NCI-H460 (cell line): ENCODE measurements around the gene DTNA. TPM values are rescaled to one million over a fixed set of nuclear protein-coding genes. Genes with fewer than 3 reads are reported as not detected.

Source experiments
- DNase-seq: peaks from one replicate; pipeline ENCODE4 v3.0.0-alpha.2; 2016; ENCODE audit warnings: low read depth; ENCODE audit errors: extremely low read depth
- total RNA-seq: library from RNA; depleted of rRNA; stranded (reverse); fragments of >200 nt; shearing (Covaris generic); gene quantifications from 2 replicates; pipeline ENCODE4 v1.2.3, GENCODE V29; 2014

The DTNA gene
- total RNA-seq, 1 experiment from 2014 or later = 6.3 TPM

DNA sequence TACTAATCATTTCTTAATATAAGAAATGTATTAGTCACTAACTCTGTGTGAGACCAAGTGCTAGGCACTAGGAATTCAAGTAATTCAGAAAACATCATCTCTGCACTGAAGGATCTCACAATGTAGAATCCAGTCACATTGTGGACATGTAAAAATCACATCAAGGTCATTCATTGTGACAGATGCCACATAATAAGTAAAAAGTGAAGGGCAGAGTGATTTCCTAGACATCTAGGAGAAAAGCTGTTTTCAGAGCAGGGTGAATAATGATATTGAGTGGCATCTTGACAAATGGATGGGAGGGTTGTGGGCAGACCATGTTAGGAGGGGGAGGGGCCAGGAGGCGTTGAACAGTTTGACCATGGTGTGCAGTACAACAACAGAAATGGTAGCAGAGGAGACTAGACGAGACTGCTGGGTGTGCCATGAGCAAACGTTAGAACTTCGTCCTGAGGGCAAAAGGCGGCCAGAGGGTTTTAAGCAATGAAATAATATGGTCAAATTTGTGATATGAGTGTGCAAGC lies 93.8 kb downstream of the DTNA start:
- DNase-seq = no peak

DNA sequence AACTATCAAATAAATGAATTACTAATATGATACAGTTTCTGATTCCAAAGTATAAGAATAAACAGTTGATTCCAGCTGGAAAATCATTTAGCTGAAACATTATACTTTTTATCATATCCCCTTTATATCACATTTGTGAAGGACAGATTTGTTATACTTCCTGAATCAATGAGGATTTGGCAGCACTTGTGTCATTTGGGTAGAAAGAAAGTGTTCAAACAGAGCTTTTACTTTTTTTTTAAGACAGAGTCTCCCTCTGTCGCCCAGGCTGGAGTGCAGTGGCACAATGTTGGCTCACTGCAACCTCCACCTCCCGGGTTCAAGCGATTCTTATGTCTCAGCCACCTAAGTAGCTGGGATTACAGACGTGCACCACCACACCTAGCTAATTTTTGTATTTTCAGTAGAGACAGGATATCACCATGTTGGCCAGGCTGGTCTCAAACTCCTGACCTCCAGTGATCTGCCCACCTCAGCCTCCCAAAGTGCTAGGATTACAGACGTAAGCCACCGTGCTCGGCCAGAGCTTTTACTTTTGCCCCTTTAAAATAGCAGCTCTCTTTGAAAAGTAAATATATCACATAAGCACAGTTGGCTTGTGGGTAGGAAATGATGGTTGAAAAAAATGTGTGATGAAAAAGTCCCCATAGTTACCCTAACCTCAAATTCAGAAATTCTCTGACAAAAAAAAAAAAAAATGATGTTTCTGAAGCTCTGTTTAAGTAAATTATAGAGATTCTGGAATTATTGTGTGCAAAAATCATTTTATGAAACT lies 95.2 kb downstream of the DTNA start:
- DNase-seq = no peak

DNA sequence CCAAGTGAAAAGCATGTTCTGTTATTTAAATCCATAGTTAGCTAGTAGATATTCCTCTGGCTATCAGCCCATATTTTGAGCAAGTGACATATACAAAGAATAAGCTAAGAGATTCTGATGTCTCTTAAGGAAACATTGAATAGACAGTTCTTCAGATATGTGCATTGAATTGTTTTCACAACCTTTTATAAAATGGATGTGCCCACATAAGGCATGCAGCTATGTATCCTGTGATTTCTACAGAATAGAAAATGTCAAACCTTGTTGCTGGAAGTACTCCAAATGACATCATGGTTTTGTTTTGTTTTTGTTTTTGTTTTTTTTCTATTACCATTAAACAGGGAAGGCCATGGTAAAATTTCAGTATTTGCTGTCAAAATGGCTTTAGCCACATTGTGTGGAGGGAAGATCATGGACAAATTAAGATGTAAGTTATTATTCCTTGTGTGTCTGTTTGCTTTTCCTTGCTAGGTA lies 95.8 kb downstream of the DTNA start:
- no peak for DNase-seq

DNA sequence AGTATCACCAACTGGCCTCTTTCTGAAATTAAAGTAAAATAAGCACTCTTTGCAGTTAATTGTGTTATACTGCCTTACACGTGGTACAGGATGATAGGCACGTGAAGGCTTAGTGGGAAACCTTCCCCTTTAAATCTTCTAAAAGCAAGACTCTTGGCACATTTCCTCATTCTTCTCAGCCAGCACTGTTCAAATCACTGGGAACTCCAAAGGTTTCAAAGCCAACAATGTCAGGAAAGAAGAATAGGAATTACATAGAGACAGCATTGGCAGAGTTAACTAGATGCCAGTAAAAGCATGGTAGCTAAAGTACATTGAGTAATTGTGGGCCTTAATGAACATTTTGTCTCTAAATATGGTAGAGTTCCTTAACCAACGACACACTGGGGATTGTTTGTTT lies 96.4 kb downstream of the DTNA start:
- no peak for DNase-seq

DNA sequence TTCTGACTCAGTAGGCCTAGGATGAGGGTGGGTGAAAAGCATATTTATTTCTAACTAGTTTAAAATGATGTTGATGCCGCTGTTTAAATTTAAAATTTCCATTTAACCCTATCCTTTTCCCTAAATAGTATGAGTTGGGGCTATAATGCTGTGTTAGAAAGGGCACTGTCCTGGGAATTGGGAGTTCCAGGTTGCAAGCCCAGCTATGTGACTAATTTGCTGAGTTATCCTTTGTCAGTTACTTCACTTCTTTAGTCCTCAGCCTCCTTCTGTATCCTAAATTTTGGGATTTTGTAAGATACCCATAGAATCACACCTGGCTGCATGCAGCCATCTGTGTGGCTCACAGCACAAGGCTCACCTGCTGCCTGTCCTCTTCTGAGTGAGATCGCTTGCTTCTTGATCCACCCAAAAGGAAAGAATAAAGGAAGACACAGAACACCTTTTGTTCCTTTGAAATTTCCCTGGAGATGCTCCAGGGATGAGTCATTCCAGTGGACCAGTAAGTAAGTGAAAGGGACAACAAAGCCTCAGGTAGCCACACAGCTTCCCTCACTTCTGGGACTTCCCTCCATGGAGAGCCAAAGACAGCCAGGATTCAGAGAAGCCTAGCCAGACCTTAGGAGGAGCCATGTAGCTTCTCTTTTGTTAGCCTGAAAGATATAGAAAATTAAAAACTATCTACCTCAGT lies 97.2 kb downstream of the DTNA start:
- no peak for DNase-seq

DNA sequence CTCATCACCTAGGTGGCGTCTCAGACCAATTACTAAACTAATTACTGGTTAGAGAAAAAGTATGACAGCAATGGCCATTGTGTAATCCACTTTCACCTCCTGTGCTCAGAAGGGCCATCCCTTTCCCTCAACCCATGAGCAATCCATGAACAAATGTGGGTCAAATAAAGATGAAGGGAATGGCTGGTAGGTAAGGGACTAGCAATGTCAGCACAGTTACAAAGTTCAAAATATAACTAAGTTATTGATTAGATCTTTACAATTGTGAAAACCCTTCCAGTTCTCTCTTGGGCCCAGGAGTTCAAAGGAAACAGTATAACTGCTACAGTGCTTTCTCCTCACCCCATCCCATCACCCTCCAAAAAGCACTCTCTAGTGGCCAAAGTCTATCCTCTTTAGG lies 98.3 kb downstream of the DTNA start:
- no peak for DNase-seq

DNA sequence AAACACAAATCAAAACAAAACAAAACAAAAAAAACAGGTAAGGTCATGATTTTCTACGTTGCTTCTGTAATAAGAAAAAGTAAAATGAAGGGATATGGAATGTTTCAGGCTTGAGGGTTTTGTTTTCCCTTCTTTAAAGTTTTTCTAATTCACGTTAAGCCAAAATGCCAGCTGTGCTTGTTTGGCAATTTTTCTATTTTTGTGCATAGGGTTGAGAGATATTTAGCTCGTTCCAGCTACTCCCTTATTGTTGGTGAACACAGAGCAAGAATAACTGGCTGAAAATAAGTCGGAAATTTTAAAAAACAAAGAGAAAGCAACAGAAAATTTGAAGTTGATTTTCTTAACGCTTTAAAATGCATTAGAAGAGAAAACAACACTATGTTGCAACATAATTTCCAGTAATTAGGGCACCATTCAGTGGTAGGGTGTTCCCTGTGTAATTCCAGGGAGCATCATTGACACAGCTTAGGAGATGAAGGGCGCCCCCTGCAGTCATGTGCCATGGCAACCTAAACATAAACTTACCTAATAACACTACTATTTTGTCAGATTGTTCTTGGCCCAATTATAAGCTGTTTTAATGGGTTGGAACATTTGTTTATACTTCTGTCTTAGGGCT lies 99.5 kb downstream of the DTNA start:
- DNase-seq = peak; percentile 15

DNA sequence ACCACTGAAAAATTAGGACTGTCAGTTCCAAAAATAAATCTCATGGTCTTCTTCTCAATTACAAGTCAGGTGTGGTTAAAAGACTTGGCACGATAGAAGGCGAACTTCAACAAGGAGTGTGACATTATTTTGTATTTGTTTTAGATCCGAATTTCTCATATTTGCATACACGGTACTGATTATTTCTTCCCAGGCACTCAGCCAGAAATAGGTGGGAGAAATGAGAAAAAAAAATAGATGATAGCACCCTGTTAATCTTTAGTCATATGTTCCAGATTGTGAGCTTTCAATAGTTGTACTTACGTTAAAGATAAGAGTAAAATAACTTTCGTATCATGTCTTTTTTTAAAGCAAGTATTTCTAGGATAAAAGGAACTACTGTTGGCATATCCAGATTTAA lies 106.1 kb downstream of the DTNA start:
- DNase-seq = no peak

DNA sequence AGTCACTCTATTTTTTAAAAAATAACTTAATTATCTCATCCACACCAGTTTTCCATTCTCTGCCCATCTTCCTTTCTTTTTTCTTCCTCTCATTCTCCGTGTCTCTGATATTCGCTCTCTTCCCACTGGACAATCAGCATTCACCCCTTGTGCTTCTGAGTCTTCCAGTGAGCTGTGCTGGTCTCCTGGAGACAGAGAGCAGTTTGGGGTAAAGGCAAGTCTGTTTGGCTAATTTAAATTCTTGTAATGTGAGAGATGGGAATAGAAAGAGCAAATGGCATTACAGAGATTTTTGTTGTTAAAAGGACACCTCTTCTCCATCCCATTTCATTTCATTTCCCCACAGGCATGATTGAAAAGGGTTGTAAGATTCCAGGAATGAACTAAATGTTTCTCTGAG lies 107.5 kb downstream of the DTNA start:
- no peak for DNase-seq

DNA sequence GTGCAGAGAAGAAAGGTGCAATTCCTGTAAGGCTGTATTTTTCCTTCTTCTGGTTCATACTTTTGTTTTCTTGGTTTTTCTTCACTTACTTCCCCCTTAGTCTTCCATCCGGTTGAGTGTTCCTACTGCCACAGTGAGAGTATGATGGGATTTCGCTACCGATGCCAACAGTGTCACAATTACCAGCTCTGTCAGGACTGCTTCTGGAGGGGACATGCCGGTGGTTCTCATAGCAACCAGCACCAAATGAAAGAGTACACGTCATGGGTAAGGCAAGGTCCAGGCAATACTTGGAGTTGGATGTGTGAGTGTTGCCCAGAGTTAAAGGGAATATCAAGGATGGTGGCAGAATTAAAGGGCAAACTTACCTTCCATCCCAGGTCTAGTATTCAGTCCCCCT lies 108.0 kb downstream of the DTNA start:
- DNase-seq = no peak

DNA sequence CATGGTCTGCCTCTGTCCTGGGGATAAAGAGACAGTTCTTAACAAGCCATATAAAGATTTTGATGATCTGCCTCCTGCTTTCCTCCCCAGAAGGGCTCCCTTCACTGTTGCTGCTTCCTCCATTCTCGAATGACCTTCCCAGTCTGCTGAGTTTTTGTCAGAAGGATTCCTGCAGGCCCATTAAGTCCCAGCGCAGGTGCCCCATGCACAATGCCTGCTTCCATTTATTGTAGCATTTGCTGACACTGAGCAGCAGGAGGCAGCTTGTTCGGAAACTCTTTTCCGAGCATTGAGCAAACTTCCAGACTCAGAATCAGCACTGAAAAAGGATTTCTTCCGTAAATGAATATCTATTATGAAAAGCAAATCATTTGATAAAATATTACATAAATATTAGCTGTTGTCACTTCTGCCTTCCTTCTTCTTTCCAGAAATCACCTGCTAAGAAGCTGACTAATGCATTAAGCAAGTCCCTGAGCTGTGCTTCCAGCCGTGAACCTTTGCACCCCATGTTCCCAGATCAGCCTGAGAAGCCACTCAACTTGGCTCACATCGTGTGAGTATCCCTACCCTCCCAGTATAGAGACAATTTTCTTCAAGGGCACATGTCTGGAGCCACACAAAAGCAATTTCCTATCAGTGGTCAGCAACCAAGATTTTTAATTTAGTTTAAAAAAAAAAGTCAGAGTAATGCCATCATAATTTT lies 110.4 kb downstream of the DTNA start:
- DNase-seq = no peak

DNA sequence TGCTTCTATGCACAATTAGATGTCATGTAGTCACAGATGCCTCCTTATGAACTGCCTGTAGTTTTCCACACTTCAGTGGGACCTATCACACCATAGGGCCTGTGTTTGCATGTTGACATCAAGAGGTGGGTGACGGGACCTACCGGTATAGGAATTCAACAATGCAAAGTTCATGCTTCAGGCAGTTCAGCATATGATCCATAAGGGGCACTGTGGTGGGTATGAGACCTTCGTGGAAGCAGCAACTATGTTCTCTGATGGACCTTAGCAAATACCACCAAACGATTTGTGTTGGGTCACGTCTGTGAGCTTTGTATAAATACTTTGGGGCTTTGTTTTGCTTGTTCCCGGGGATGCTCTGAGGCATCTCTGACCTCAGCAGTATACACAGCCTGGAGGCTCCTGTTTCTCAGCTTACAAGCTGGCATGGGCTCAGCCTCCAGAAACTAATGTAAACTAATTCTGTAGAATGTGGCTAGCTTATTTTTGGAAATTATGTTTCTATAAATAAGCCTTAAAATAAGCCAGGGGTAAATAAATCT lies 111.6 kb downstream of the DTNA start:
- DNase-seq = no peak

DNA sequence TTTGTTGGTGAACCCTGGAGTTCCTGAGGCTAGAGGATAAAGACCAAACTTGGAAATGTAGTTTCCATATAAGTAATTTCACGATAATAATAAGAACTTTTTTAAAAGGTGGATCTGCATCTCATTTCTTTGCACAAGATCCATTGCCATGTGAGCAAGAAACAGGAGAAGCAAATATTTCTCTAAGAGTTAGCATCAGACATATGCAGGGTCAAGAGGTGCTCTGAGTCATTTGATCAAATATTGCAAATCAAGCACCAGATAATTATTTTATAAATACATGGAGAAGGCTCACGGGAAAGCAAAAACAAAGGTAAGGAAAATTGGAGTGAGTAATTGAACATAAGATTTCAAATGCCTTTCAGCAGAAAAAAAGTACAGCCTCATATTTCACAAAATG lies 118.0 kb downstream of the DTNA start:
- no peak for DNase-seq

DNA sequence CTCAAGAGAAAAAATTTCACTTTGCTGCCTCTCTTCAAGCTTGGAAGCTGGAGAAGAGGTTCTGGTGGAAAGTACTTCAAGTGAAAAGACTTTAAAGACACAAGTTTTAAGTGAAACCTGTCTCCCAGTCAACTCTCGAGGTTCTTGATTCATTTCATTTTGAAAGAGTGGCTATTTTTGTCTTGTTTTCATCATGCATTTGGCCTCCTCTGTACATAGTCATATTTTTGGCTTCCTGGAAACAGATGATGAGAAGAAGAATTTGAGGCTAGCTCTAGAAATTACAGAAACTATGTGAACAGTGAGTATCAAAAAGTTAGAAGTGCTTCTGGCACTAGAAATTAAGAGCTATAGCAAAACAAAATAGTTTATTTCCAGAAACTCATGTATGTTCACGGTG lies 124.8 kb downstream of the DTNA start:
- no peak for DNase-seq

DNA sequence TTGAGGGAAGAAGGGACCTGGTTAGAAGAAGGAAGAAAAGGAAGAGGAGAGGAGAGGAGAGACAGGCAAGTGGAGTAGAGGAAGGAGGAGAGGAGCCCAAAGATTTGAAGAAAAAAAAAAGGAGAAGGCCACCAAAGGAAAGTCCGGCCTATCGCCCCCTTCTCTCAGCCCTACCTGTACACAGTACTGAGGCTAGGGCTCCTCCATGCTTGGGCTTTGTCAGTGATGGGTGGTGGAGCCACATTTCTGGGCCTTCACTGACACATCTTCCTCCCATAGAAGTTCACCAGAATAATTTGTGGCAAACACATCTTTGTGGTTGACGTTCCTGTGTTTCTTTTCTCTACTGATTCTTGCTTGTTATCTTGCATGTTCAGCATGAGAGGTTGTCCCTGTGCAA lies 125.4 kb downstream of the DTNA start:
- DNase-seq = no peak

DNA sequence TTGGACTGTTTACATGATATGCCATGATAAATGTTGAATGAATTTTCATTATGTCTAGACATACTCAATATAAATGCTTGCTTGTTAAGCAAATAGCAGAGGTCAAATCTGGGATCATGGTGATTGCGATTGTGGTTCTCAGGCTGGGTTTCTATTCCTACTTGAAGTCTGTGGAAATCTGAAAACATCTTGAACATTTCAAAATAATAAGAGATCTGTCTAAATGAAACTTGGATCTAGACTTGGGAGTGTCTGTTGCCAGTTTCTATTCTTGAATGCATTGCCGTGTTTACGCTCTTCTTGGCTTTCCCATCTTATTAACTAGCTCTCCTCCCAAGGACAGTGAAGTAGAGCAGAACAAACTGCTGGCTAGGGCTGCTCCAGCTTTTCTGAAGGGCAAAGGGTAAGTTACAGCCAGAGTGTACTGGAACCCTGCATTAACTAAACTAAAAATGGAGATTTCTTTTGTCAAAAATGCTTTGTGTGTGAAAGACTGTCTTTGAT lies 127.7 kb downstream of the DTNA start:
- DNase-seq = no peak

DNA sequence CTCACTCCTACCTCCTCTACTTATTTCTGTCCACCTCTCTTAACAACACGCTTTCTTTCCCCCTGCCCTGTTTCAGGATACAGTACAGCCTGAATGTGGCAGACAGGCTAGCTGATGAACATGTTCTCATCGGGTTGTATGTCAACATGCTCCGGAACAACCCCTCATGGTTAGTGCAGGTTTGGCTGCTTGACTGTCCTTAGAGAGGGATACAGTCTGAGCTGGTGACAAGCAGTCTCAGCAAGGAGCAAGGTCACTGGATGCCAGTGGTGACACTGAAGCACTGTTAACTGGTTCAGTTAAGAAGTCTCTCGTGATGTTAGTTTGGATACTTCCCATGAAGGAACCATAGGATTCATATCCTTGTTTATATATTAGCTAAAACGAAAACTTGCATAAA lies 128.6 kb downstream of the DTNA start:
- DNase-seq = no peak

DNA sequence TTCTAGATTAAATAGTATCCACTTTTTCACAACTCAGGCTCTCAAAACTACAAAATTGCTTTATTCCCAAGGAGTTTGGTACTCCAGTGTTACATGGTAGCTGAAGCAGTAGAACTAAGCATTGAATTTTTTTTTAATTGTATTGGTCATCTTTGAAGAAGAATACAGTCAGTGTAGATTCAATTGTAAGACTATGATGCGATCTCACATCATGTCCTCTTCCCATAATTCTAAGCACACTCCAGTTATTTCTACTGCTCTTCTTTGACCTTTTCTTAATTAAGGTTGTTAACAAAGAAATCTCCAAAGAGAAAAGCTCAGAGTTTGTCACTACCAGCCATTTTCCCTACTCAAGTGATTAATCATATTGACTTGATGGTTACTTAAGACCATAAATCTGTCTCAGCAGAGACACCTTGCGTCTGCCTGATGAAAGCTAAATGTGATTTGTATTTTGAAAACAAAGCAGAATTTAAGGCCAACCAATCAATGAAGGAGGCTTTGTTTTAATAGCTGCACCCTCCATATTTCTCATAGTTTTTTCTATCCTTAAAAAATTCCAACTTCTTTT lies 130.2 kb downstream of the DTNA start:
- no peak for DNase-seq

DNA sequence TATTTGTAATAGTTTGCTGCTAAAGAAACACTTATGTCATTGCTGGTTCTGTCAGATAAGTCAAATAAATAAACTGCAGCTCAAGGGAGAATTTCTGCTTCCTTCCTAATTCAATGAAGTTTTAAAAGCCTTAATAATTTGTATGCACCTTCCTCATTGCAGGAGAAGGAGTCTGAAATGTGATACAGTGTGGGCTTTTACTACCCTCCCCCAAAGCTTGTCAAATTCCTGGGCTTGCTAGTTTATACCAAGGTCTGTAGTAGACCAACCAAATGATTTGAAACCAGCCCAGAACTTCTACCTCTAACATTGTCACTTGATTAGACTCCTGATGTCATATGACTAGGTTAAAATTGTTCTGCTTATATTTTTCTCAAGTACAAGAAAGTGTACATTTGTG lies 131.8 kb downstream of the DTNA start:
- no peak for DNase-seq

DNA sequence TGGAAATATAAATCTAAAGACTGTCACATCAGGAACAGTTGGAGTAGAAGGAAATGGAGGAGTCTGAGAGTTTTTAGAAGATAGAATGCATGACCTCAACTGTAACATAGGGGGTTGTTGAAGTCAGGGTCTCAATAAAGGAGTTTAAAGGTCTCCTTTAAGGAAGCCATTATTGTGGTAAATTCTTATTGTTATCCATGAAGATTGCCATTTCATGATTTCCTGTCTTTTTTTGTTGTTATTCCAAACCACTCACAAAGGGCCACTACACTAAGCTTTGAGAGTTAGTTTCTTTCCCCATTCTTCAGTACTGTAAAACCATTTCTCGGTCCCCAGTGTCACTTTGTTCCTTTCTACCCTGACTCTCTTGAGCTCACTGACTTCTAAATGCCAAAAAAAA lies 134.0 kb downstream of the DTNA start:
- DNase-seq = no peak
